Femur (tissue), 1 donor: ENCODE results near the gene NCK2.
"Not testable (repeated sequence)": the region's sequence is repeated elsewhere in the genome, so short reads cannot be mapped to it uniquely, and the experiment has no call there.

Experiments
- DNase-seq: peaks from one replicate; pipeline ENCODE4 v3.0.0-alpha.2; 2017

The NCK2 gene

DNA sequence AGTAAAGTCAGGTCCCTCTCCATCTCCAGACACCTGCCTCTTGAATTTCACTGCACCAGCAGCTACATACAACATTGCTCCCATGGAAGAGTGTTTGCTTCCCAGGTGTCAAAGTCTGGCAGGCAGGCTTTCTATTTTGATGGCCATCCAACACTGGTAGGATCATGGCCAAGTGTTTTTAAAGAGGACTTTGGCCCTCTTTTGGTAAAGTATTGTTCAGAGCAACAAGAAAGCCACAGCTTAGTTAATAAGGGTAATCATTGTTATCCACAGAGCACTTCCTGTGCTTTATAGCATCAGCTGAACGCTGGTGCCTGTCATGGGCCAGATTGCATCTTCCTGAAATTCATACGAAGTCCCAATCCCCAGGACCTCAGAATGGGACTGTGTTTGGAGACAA, 133.2 kb downstream of the NCK2 start:
- no peak for DNase-seq

DNA sequence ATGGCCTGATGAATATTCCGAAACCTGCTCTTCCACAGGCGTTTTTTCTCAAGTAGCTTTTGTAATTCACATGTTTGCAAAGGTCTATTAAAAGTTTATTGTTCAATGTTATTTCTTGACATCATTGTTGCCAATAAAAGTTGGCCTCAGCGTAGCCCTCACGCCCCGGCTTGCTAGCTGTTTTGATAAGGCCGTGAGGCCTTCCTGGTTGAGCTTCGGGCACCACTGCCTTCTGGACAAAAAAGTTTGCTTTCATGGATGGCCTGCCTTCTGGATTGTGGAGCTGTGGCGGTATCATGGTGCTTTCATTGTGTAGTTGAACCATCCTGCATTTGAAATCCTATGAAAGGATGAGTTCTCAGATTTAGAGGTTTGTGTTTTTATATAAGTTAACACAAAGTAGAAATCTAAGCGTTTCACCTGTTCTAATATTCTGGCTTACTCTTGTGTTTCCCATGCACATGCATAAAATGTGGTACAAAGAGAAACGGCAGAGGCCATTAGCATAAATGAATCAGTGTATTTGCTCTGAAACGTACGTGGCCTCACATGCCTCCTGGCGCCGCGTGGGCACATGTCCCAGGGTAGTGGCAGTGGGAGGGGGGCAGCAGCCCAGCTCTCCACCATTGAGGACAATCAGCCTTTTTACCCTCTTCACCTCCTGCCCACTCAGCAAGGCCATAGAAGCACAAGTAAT, 134.5 kb downstream of the NCK2 start:
- DNase-seq: no peak

DNA sequence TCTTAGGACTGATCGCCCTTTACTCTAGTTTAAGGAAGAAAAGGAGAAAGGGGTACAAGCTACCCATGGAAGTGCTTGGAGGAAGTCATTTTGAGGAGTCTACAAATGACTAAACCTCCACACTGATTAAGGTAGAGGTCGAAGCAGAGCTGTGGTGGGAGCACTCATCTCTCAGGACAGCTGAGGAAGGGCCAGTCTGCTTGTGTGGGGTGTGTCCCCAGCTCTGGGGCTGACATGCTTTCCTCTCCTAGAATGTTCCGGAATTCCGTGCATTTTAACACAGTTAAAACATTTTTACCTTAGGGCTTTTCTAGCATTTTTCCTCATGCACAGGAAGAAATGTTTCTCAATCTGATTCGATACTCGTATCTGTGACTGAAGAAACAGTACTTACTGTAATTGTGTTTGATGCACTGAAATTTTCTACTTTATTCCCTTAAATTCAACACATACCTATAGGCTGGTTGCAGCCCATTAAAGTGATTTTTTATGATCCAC, 135.1 kb downstream of the NCK2 start:
- no peak for DNase-seq

DNA sequence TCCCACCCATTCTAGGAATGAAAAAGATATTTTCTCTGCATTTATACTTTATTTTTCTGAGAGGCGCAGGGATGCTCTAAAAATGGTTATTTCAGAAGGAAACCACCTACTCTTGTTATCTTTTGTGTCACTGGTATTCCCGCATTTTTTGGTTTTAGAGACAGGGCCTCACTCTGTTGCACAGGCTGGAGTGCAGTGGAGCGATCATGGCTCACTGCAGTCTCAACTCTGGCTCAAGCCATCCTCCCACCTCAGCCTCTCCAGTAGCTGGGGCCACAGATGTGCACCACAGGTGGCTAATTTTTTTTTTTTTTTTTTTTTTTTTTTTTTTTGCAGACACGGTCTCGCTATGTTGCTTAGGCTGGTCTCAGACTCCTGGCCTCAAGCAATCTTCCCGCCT, 135.9 kb downstream of the NCK2 start:
- no peak for DNase-seq

DNA sequence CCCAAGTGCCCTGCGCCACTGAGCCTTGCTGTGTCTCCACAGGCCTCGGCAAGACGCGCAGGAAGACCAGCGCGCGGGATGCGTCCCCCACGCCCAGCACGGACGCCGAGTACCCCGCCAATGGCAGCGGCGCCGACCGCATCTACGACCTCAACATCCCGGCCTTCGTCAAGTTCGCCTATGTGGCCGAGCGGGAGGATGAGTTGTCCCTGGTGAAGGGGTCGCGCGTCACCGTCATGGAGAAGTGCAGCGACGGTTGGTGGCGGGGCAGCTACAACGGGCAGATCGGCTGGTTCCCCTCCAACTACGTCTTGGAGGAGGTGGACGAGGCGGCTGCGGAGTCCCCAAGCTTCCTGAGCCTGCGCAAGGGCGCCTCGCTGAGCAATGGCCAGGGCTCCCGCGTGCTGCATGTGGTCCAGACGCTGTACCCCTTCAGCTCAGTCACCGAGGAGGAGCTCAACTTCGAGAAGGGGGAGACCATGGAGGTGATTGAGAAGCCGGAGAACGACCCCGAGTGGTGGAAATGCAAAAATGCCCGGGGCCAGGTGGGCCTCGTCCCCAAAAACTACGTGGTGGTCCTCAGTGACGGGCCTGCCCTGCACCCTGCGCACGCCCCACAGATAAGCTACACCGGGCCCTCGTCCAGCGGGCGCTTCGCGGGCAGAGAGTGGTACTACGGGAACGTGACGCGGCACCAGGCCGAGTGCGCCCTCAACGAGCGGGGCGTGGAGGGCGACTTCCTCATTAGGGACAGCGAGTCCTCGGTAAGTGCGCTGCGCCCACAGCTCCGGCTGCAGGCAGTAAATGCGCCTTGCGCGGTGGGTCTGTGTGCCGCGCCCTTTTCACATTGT, 136.8 kb downstream of the NCK2 start:
- DNase-seq: no peak

DNA sequence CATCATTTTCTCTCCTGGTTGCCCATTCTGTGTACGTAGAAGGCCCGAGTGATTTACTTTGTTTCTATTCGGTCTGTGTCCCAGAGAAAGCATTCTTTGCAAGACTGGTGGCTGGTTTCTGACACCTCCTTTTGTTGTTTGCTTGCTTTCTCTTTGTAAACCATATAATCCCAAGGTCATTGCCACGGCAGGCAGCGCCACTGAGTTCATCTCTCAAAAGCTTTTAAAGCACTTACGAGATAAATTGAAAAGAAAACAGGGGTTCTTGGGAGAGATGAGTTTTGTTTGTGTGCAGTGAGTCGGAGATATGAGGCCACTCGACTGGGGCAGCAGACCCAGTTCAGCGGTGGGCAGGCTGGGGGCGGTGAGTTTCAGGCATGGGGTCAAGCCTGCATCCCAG, 137.6 kb downstream of the NCK2 start:
- no peak for DNase-seq

DNA sequence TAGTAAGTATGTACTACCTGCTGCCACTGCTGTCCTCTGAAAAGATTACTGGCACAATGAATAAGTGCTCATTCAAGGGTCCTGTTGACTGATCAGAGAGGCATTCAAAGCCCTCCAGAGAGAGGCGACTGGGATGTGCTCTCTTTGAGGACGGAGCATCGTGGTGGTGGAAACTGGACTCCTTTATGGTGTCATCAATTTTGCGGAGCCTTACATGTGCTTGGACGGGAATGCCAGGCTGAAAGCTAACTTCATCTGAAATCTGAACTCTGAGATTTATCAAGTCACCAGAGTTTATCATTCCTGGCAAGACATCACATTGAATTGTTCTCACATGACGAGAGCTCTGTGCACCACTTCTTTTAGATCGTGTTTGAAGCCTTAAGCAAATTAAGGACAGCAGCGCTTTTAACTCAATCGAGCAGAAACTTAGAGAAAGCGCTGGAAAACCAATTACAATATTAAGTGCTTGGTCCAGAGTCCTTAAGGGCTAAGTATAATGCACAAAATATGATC, 138.3 kb downstream of the NCK2 start:
- no peak for DNase-seq

DNA sequence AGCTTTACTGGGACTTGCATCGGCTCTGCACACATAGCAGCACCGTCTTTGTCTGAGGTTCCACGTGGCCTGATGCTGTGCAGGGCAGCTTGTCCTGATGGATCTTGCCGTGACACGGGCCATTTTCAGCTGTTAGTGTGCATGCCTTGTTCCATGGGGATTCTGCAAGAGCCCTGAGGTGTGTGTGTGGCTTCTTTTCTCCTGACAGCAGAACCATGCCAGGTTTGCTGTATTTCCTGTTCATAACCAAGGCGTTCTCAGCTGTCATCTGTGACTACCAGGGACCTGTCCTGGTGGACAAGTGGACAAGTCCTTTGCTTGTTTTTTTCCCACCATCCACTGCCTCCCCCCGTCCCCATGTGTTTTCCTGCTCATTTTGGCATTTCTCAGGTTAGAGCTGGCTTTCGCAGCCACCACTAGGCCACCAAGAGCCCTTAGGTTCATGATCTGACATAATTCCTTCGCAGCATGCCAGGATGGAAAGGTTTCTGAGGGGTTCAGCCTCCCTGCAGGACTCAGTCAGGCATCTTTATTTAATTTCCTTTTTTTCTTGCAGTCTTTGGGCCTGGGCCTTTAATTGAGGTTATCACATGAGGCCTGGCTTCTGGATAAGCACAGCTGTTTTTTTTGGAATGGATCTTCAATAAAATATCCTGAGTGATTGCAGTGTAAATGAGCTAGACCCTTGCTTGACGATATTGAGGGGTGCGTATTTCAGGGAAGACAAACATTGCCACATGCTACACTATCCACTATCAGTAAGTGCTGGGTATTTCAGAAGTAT, 139.4 kb downstream of the NCK2 start:
- DNase-seq: no peak

DNA sequence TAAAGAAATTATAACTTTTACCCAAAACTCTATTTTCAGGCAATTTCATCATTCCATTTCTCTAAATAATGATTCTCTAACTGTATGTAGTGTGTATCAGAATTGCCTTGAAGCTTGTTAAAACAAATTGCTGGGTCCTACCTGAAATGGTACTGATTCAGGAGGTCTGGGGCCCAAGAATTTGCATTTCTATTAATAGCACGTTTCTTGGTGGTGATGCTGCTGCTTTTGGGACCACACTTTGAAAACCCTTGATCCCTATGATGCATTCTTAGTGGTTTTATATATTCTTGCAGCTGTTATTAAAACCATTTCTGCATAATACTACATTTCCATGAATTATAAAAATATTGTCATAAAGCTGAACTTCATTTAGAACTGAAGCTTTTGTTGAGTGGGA, 140.7 kb downstream of the NCK2 start:
- no peak for DNase-seq

DNA sequence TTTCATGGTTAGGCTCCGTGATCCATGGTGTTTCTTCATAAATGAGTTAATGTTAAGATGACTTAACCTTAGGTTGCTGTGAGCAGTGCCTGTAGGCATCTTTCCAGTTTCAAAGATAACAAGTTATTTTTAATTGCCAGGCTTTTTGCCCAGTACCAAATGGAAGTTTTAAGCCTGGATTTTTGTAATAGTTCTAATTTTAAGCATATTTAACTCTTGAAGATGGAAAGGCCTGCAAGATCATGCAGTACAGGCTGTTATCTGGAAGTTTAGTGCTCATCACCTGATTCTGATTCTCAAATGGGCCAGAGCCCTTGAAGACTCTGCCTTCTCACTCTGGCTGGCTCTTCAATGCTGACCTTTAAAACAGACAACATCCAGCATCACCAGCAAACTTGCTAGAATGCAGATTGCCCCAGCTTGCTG, 141.3 kb downstream of the NCK2 start:
- no peak for DNase-seq

DNA sequence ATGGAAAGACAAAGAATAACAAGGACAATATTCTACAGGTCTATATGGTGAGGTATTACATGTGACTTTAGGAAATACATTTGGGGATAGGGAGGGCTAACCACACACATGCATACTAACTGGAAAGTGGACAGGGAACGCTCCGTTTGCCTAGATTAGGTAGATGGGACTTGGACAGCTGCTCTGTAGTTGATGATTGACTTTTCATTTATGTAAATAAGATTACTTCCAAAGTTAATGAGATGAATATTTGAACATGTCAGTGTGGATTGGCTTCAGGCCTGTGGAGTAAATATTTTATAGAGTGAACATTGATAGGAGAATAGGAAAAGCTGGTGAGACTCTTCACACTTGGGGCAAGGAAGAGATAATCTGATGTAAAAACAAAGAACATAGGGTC, 142.0 kb downstream of the NCK2 start:
- DNase-seq: no peak

DNA sequence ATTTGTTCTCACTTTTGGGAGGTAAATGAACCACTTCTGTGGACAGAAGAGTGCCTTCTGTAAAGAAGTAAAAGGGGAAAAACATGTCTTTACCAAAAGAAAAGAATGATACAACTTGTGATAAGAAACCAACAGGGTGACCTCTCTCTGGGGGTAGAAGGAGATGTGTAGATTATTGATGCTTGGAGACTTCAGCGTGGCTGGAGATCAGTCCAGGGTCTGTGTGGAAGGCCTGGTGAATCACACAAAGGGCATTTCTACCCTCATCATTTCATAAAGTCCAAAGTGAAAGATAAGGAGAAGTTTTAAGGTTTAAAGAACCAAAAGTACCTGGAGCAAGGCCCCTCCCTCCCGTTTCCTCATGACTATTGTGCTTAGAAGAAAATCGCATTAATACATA, 142.5 kb downstream of the NCK2 start:
- no peak for DNase-seq

DNA sequence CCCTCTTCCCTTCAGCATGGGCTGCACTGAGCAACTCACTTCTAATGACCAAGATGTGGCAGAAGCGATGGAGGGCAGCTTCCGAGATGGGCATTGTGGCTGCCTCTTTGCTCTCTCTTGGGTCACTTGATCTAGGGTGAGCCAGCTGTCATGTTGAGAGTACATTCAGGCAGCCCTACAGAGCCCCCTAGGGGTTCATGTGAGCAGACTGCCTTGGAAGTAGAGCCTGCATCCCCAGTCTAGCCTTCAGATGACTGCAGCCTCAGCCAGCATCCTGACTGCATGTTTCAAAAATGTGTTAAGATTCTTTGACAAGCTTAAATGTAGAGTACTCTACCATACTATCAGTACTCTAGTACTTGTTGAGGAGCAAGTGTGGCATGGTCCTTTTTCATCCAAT, 143.9 kb downstream of the NCK2 start:
- no peak for DNase-seq

DNA sequence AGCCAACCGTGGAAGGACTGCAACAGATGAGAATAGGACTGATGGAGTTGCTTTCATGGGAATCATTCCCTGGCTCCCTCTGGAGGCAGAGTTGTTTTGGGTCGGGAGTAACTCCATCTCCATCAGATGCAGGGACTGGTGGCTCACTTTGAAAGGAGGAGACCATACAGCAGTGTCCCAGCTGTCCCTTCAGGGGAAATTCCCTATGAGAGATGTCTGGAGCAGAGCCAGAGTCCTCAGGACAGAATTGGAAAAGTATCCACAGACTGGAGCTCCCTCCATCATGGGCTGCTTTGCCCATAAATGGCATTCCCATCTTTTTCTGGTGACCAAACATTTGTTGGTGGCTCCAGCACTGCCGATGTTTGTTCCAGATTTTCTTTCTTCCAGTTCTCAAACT, 144.3 kb downstream of the NCK2 start:
- no peak for DNase-seq

DNA sequence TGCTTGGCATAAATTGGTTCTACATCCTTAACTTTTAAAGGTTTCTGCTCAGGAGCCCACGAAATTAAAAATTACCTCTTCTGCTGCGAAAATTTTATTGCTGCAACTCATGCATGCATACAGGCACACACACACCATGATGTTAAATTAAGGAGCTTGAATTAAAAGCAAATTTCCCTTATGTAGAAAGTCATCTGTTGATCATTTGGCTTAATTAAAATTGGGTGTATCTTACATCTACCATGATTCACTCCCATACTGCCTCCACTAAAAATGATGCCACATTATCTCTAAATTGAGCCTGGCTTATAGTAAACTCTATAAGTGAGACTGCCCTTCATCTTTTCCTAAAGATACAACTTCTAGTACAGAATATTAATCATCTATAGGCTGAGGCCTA, 145.4 kb downstream of the NCK2 start:
- no peak for DNase-seq

DNA sequence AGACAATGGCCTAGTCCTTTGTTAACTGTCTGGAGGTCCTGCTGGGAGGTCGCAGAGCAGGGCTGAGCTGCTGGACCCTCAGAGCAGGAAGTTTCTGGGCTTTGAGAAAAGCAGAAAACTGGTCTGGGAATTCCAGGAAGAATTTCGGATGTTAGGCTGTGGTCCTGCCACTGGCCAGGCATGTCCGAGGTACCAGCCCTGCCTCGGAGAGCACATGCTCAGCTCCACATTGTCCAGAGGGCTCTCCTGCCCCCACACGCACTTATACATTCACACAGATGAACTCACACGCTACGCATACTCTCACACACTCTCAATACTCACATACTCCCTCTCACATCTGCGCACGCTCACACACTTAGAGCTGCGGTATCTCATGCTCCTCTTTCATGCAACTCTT, 146.1 kb downstream of the NCK2 start:
- no peak for DNase-seq

DNA sequence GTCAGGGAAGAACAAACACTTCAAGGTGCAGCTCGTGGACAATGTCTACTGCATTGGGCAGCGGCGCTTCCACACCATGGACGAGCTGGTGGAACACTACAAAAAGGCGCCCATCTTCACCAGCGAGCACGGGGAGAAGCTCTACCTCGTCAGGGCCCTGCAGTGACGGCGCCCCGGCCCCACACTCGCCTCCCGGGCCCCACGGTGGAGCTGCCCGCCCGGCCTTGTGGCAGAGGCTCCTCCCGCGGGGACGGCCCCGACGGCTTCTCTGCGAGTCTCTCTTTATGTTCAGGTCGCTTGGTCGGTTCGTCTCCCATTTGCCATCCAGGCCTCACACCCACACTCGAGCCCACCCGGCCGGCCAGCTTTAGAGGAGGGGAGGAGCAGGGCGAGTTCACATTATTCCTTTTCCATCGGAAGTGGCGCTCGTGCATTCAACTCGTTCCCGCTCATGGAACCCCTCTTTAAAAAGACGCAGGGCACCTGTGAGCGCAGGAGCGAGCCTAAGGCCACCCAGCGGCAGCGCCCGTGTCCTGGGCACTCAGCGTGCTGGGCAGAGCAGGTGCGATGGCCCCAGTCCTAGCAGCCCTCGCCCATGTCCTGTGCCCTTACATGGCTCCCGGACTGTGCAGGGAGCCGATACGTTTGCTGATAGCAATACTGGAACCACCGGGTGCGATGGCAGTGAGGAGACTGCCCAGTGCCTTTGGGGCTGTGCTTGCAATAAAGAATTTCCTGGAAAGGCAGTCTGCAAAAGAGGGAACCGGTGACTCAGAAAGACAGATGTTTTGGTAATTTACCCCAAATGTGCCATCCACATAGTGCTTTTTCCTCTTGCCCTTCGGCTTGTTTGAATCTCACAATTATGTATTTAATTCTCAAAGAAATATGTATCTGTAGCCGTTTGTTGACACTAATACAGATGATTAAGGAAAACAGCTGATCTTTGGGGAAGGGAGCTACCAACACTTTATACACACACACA, 148.6 kb downstream of the NCK2 start:
- DNase-seq: no peak

DNA sequence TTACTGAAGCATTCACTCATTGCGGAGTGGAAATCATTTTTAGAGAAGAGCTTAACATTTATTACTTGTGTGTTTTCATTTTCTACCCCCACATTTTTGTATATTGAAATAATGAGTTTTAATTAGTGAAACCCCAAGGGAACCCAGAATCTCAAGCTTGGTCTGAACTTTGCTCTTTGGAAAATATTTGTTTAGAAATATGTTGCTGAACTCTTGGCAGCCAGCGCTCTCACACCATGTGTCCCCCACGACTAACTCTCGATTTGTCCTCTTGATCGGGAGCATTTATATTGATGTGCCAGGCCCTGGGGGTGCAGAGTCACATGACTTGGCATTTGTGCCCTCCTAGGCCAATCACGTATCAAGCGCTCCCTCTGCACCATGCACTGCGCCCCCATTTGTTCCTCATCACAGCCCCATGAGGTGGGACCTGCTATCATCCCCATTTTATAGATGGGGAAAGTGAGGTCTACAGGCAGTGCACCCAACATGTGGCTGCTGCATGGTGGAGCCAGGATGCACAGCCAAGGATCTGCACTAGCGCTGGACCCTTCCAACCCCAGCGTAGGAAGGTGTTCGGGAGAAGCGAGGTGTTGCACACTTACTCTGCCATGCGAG, 149.7 kb downstream of the NCK2 start:
- no peak for DNase-seq

DNA sequence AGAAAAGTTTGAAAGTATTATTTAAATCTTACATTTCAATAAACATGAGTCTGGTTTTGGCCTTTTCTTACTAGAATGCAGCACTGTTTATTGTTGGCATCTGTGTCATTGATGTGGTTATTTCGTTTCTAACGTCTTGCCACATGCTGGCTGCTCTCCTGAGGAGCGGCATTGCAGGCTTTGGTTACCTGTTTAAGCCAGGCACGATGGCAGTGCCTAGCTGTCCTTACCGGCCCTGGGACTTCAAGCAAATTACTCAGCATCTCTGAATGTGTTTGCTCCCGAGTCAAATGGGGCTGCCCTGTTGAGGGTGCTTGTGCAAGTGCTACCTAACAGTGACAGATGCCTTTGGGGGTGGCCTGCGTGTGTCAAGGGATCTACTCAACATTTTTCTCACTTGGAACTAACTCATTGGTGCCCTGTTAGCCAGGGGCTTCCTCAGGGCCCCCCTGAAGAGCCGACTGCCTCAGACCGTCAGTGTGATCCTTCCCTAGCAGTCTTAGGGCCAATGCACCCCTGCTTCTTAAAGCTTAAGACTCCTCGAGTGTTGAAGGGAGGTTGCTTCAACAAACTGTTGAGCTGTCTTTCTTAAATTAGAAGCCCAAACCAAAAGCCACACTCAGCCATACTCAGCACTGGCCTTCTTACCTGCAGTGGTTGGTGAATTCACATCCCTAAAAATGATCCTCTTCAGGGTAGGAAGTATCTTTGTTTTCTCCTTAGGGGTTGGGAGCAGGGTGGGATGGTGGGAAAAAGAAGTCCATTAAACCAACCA, 151.5 kb downstream of the NCK2 start:
- no peak for DNase-seq

DNA sequence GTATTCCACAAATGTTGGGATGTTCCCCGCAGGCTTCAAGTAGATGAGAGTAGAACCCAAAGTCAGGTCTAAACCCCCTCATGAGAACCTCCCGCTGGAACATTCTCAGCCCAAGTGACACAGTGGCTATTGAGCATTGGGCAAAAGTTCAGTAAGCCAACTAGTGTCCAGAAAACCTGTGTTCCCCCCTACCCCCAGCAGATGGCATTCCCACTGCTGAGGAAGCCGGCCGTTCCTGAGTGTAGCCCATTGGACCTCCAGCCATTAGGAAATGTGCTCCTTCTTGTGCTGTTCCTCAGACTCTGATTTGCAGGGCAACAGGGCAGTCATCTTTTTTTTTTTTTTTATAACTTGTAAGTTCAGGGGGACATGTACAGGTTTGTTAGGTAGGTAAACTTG, 152.1 kb downstream of the NCK2 start:
- no peak for DNase-seq

DNA sequence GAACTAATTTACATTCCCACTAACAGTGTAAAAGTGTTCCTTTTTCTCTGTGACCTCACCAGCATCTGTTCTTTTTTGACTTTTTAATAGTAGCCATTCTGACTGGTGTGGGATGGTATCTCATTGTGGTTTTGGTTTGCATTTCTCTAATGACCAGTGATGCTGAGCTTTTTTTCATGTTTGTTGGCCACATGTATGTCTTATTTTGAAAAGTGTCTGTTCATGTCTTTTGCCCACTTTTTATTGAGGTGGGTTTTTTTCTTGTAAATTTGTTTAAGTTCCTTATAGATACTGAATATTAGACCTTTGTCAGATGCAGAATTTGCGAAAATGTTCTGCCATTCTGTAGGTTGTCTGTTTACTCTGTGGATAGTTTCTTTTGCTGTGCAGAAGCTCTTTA, 153.0 kb downstream of the NCK2 start:
- not testable (repeated sequence) for DNase-seq
